DOHH2 (cell line): Measurements from ENCODE around the gene ABCB6.

Experiments
- CTCF ChIP-seq: fragments of 200-600 bp; sonication (generic); IDR thresholded peaks from one replicate; pipeline ENCODE4 v1.5.1; 2014; ENCODE audit warnings: antibody characterized with exemption, mild to moderate bottlenecking, low read depth, low read length; ENCODE audit not compliant: poor library complexity, severe bottlenecking
- EZH2phosphoT487 ChIP-seq: fragments of 200-600 bp; sonication (generic); IDR thresholded peaks from 2 replicates; pipeline ENCODE4 v1.6.1; 2017; ENCODE audit warnings: borderline replicate concordance, mild to moderate bottlenecking, antibody characterized with exemption, low read length, moderate library complexity, mixed read lengths

GRCh38 chr2:219230059-219230540, 11.3 kb upstream of the ABCB6 start:
- TF ChIP-seq CTCF (no peak), EZH2phosphoT487 (no peak)
